ENCODE data around the gene CCDC117.

The CCDC117 gene

DNA sequence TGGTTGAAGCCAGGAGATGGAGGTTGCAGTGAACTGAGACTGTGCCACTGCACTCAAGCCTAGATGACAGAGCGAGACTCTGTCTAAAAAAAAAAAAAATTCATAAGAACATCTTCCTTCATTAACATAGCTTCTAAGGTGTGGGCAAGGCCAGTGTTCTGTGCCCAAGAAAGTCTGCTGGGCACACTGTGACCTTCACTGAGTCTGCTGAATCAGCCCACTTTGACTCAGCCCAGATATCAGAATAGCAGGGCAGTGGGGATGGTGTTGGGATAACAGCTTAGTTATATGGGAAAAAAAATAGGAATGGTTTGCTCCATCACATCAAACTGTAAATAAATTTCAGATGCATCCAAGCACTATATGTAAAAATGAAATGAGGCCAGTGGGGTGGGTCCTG is 60.2 kb downstream of the CCDC117 start:
- WGBS, result 100% methylated on average over 1 of the region's 1 CpG
- Histone ChIP-seq H3K36me3 (ENCODE audit: insufficient read depth, low read length) (no peaks in the 10 kb centered on the region), H3K27me3 (ENCODE audit: insufficient read depth, low read length) (no peaks in the 10 kb centered on the region), H3K27ac (ENCODE audit: low read depth, low read length) (no peak overlapping the region), H3K9me3 (ENCODE audit: insufficient read depth, low read depth, low read length) (no peaks in the 10 kb centered on the region), H3K4me1 (ENCODE audit: insufficient read depth, low read length) (no peaks in the 10 kb centered on the region), H3K9ac (ENCODE audit: low read depth, low read length) (no peak overlapping the region), H3K4me3 (ENCODE audit: low read length) (no peak overlapping the region)

DNA sequence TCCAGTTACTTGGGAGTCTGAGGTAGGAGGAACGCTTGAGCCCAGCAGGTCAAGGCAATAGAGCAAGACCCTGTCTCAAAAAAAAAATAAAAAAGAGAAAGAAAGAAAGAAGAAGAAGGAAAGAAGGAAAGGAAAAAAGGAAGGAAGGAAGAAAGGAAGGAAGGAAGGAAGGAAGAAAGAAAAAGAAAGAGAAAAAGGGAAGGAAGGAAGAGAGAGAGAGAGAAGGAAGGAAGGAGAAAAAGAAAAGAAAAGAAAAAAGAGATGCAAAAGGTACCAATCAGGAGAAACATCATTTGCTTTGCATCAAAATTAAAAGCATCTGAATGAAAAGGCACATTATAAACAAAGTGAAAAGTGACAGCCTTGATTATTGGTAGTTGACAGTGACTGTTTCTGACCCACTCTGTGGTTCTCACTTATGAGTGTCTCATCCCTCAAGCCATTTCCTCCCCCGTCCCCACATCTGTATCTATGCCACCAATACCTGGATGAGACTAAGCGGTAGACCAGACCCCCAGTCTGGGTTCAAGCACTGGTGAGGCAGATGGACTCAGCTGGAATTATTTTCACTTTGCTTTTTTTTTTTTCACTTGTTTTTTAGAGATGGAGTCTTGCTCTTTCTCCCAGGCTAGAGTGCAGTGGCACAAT is 60.9 kb downstream of the CCDC117 start:
- Histone ChIP-seq H3K4me3 (ENCODE audit: low read length) (no peak overlapping the region), H3K27me3 (ENCODE audit: insufficient read depth, low read length) (no peaks in the 10 kb centered on the region), H3K9me3 (ENCODE audit: insufficient read depth, low read depth, low read length) (no peaks in the 10 kb centered on the region), H3K4me1 (ENCODE audit: insufficient read depth, low read length) (no peaks in the 10 kb centered on the region), H3K9ac (ENCODE audit: low read depth, low read length) (no peak overlapping the region), H3K27ac (ENCODE audit: low read depth, low read length) (no peak overlapping the region), H3K36me3 (ENCODE audit: insufficient read depth, low read length) (no peaks in the 10 kb centered on the region)
- WGBS, result 91% methylated on average over 3 of the region's 3 CpGs

DNA sequence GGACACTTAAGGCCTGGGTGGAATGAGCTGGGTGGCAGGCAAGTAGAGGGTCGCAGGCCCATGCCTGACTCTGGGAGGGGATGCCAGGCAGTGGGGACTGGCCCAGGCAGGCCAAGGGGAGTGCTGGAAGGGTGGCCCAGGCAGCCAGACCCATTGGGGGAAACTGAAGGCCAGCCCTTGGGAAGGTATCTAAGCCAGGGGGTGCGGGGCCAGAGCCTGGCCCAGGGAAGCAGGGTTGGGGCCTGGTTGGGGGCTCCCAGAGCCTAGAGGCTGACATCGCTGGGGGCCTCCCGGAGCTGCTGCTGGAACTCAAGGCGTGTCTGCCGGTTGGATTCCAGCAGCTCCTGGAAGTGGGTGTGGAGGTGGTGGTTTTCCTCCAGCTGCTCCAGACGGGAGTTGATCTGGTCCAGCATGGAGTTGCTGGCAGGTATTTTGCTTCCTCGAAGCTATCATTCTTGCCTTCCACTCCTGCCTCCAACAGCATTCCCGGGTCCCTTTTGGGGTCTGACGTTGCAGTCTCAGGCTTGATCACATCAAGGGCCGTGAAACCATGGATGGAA is 63.2 kb downstream of the CCDC117 start:
- Histone ChIP-seq H3K36me3 (ENCODE audit: insufficient read depth, low read length) (no peaks in the 10 kb centered on the region), H3K9ac (ENCODE audit: low read depth, low read length) (no peak overlapping the region), H3K9me3 (ENCODE audit: insufficient read depth, low read depth, low read length) (no peaks in the 10 kb centered on the region), H3K4me1 (ENCODE audit: insufficient read depth, low read length) (no peaks in the 10 kb centered on the region), H3K27ac (ENCODE audit: low read depth, low read length) (no peak overlapping the region), H3K27me3 (ENCODE audit: insufficient read depth, low read length) (no peaks in the 10 kb centered on the region), H3K4me3 (ENCODE audit: low read length) (no peak overlapping the region)
- 91% methylated on average over 11 of the region's 11 CpGs for WGBS

DNA sequence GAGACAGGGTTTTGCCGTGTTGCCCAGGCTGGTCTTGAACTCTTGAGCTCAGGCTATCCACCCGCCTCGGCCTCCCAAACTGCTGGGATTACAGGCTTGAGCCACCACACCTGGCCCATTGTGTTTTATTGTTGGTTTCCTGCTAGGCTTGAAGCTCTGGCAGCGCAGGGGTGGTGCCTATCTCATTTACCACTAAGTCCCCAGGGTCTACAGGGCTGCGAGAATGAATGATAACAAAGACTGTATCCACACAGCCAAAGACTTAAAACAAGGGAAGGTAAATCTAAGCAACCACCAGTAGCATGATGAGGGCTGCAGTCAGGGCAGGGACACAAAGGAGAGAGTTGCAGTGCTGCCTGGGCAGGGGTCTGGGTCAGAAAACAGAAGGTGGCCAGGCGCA is 65.1 kb downstream of the CCDC117 start:
- Histone ChIP-seq H3K27ac (ENCODE audit: low read depth, low read length) (no peak overlapping the region), H3K27me3 (ENCODE audit: insufficient read depth, low read length) (no peaks in the 10 kb centered on the region), H3K36me3 (ENCODE audit: insufficient read depth, low read length) (no peaks in the 10 kb centered on the region), H3K9ac (ENCODE audit: low read depth, low read length) (no peak overlapping the region), H3K4me3 (ENCODE audit: low read length) (no peak overlapping the region), H3K4me1 (ENCODE audit: insufficient read depth, low read length) (no peaks in the 10 kb centered on the region), H3K9me3 (ENCODE audit: insufficient read depth, low read depth, low read length) (no peaks in the 10 kb centered on the region)
- WGBS, result 87% methylated on average over 6 of the region's 6 CpGs
